ENCODE measurements around the gene SAFB. TPM values are rescaled to one million over a fixed set of nuclear protein-coding genes. Genes with fewer than 3 reads are reported as not detected.

The SAFB gene
- total RNA-seq, 1 donor from 2014 or later = 97.1 TPM

GRCh38 chr19:5694956-5695648 lies 72.2 kb downstream of the SAFB start:
- Mint-ChIP-seq H3K4me3 (ENCODE audit: unreplicated experiment) (no peak overlapping the region), H3K36me3 (ENCODE audit: unreplicated experiment) (peaks cover 22% of the 10 kb centered on the region), H3K27ac (ENCODE audit: unreplicated experiment) (no peak overlapping the region), H3K4me1 (ENCODE audit: unreplicated experiment) (peaks cover 14% of the 10 kb centered on the region), H3K9me3 (ENCODE audit: unreplicated experiment) (no peaks in the 10 kb centered on the region), H3K27me3 (ENCODE audit: unreplicated experiment) (no peaks in the 10 kb centered on the region)
- TF ChIP-seq, protein P1, sequence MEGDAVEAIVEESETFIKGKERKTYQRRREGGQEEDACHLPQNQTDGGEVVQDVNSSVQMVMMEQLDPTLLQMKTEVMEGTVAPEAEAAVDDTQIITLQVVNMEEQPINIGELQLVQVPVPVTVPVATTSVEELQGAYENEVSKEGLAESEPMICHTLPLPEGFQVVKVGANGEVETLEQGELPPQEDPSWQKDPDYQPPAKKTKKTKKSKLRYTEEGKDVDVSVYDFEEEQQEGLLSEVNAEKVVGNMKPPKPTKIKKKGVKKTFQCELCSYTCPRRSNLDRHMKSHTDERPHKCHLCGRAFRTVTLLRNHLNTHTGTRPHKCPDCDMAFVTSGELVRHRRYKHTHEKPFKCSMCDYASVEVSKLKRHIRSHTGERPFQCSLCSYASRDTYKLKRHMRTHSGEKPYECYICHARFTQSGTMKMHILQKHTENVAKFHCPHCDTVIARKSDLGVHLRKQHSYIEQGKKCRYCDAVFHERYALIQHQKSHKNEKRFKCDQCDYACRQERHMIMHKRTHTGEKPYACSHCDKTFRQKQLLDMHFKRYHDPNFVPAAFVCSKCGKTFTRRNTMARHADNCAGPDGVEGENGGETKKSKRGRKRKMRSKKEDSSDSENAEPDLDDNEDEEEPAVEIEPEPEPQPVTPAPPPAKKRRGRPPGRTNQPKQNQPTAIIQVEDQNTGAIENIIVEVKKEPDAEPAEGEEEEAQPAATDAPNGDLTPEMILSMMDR (IDR thresholded peaks at IDR 0.05) = no peak
- no peak for DNase-seq (ENCODE audit: extremely low spot score, unreplicated experiment)

GRCh38 chr19:5695649-5696195 lies 72.8 kb downstream of the SAFB start:
- H3K27ac Mint-ChIP-seq (ENCODE audit: unreplicated experiment) = no peak overlapping the region
- no peaks in the 10 kb centered on the region for H3K27me3 Mint-ChIP-seq (ENCODE audit: unreplicated experiment)
- no peaks in the 10 kb centered on the region for H3K9me3 Mint-ChIP-seq (ENCODE audit: unreplicated experiment)
- TF ChIP-seq, protein P1 (IDR thresholded peaks at IDR 0.05) = no peak
- peaks cover 11% of the 10 kb centered on the region for H3K4me1 Mint-ChIP-seq (ENCODE audit: unreplicated experiment)
- no peak for DNase-seq (ENCODE audit: extremely low spot score, unreplicated experiment)
- no peak overlapping the region for H3K4me3 Mint-ChIP-seq (ENCODE audit: unreplicated experiment)
- H3K36me3 Mint-ChIP-seq (ENCODE audit: unreplicated experiment) = peaks cover 20% of the 10 kb centered on the region

GRCh38 chr19:5696196-5697021 lies 73.5 kb downstream of the SAFB start:
- H3K36me3 Mint-ChIP-seq (ENCODE audit: unreplicated experiment) = peaks cover 23% of the 10 kb centered on the region
- H3K4me3 Mint-ChIP-seq (ENCODE audit: unreplicated experiment) = no peak overlapping the region
- H3K4me1 Mint-ChIP-seq (ENCODE audit: unreplicated experiment) = peaks cover 6% of the 10 kb centered on the region
- peak overlapping the region; percentile 23 for H3K27ac Mint-ChIP-seq (ENCODE audit: unreplicated experiment)
- DNase-seq (ENCODE audit: extremely low spot score, unreplicated experiment) = peak; percentile 84
- H3K27me3 Mint-ChIP-seq (ENCODE audit: unreplicated experiment) = no peaks in the 10 kb centered on the region
- no peaks in the 10 kb centered on the region for H3K9me3 Mint-ChIP-seq (ENCODE audit: unreplicated experiment)
- TF ChIP-seq, protein P1 (IDR thresholded peaks at IDR 0.05) = no peak

GRCh38 chr19:5697022-5697889 lies 74.4 kb downstream of the SAFB start:
- H3K36me3 Mint-ChIP-seq (ENCODE audit: unreplicated experiment) = peaks cover 23% of the 10 kb centered on the region
- TF ChIP-seq, protein P1 (IDR thresholded peaks at IDR 0.05) = no peak
- no peak overlapping the region for H3K4me3 Mint-ChIP-seq (ENCODE audit: unreplicated experiment)
- H3K27ac Mint-ChIP-seq (ENCODE audit: unreplicated experiment) = peak overlapping the region; percentile 23
- no peak for DNase-seq (ENCODE audit: extremely low spot score, unreplicated experiment)
- no peaks in the 10 kb centered on the region for H3K4me1 Mint-ChIP-seq (ENCODE audit: unreplicated experiment)
- H3K9me3 Mint-ChIP-seq (ENCODE audit: unreplicated experiment) = no peaks in the 10 kb centered on the region
- no peaks in the 10 kb centered on the region for H3K27me3 Mint-ChIP-seq (ENCODE audit: unreplicated experiment)

Data from osteocyte (in vitro differentiated cells).